Trophoblast cell (in vitro differentiated cells and primary cell): Measurements from ENCODE around the gene PPIP5K2.

Experiments
- DNase-seq, 2 donors: peaks; one replicate each; pipeline ENCODE4 v3.0.0-alpha.2; 2016
- H2AFZ ChIP-seq: 2 replicates; pipeline ENCODE4 v1.6.1; 2013; ENCODE audit warnings: low read length, moderate library complexity, mild to moderate bottlenecking; ENCODE audit not compliant: insufficient read depth, poor library complexity
- H2AK5ac ChIP-seq: 2 replicates; pipeline ENCODE4 v1.6.1; 2013; ENCODE audit warnings: mild to moderate bottlenecking, low read length
- H2BK120ac ChIP-seq: 2 replicates; pipeline ENCODE4 v1.6.1; 2013; ENCODE audit warnings: low read length, mild to moderate bottlenecking, moderate library complexity; ENCODE audit not compliant: insufficient read depth, poor library complexity
- H2BK12ac ChIP-seq: 2 replicates; pipeline ENCODE4 v1.6.1; 2013; ENCODE audit warnings: mild to moderate bottlenecking, low read length, moderate library complexity
- H2BK5ac ChIP-seq: 2 replicates; pipeline ENCODE4 v1.6.1; 2013; ENCODE audit warnings: low read length, low read depth, moderate library complexity, mild to moderate bottlenecking; ENCODE audit not compliant: poor library complexity
- H3K14ac ChIP-seq: 2 replicates; pipeline ENCODE4 v1.6.1; 2013; ENCODE audit warnings: mild to moderate bottlenecking, low read length
- H3K18ac ChIP-seq: 2 replicates; pipeline ENCODE4 v1.6.1; 2013; ENCODE audit warnings: mild to moderate bottlenecking, low read length
- H3K23ac ChIP-seq: 2 replicates; pipeline ENCODE4 v1.6.1; 2013; ENCODE audit warnings: low read length
- H3K27ac ChIP-seq: 2 replicates; pipeline ENCODE4 v1.5.1; 2013; ENCODE audit warnings: low read depth, mild to moderate bottlenecking, inconsistent platforms, low read length, moderate library complexity
- H3K27me3 ChIP-seq: 2 replicates; pipeline ENCODE4 v1.6.1; 2013; ENCODE audit warnings: inconsistent platforms, mild to moderate bottlenecking, low read length, moderate library complexity; ENCODE audit not compliant: insufficient read depth
- H3K36me3 ChIP-seq, 2 experiments: 1 replicate in 1 of 2; 2 replicates in 1 of 2; pipeline ENCODE4 v1.6.1; 2013; ENCODE audit warnings: low read length in 2 of 2, mild to moderate bottlenecking in 2 of 2, moderate library complexity in 1 of 2; ENCODE audit not compliant: insufficient read depth in 2 of 2, control insufficient read depth in 1 of 2
- H3K4ac ChIP-seq: 2 replicates; pipeline ENCODE4 v1.6.1; 2013; ENCODE audit warnings: low read depth, mild to moderate bottlenecking, low read length, moderate library complexity
- H3K4me1 ChIP-seq, 2 experiments: 1 replicate in 1 of 2; 2 replicates in 1 of 2; pipeline ENCODE4 v1.6.1; 2013; ENCODE audit warnings: low read length in 2 of 2, mild to moderate bottlenecking in 2 of 2, moderate library complexity in 1 of 2; ENCODE audit not compliant: insufficient read depth in 2 of 2, control insufficient read depth in 1 of 2
- H3K4me2 ChIP-seq: 2 replicates; pipeline ENCODE4 v1.6.1; 2013; ENCODE audit warnings: inconsistent platforms, mild to moderate bottlenecking, low read length, moderate library complexity
- H3K4me3 ChIP-seq: 2 replicates; pipeline ENCODE4 v1.5.1; 2013; ENCODE audit warnings: mild to moderate bottlenecking, low read depth, low read length, inconsistent platforms
- H3K79me1 ChIP-seq: one replicate; pipeline ENCODE4 v1.6.1; 2013; ENCODE audit warnings: low read length
- H3K79me2 ChIP-seq: 2 replicates; pipeline ENCODE4 v1.6.1; 2013; ENCODE audit warnings: low read length, mild to moderate bottlenecking; ENCODE audit not compliant: control insufficient read depth, insufficient read depth, poor library complexity
- H3K9ac ChIP-seq: 2 replicates; pipeline ENCODE4 v1.6.1; 2013; ENCODE audit warnings: mild to moderate bottlenecking, low read length
- H3K9me3 ChIP-seq: 2 replicates; pipeline ENCODE4 v1.6.1; 2013; ENCODE audit warnings: low read depth, mild to moderate bottlenecking, control low read depth, inconsistent platforms, low read length; ENCODE audit not compliant: insufficient read depth
- H4K12ac ChIP-seq: 2 replicates; pipeline ENCODE4 v1.6.1; 2013; ENCODE audit warnings: low read depth, mild to moderate bottlenecking, low read length, moderate library complexity
- H4K8ac ChIP-seq: 2 replicates; pipeline ENCODE4 v1.6.1; 2013; ENCODE audit warnings: low read depth, mild to moderate bottlenecking, low read length, moderate library complexity
- H4K91ac ChIP-seq: one replicate; pipeline ENCODE4 v1.6.1; 2013; ENCODE audit warnings: low read depth, mild to moderate bottlenecking, low read length, moderate library complexity
- WGBS: extraction: QIAGEN DNeasy Blood & Tissue Kit; methylation state at CpG from one replicate; pipeline ENCODE4 v1.1.7; 2013; ENCODE audit warnings: missing lambda C conversion rate; ENCODE audit not compliant: insufficient read length, insufficient coverage; ENCODE audit errors: extremely low coverage; 5-methylcytosine and 5-hydroxymethylcytosine counted together

PPIP5K2 gene

GRCh38 chr5:103119070-103119764, 884 bp upstream of the PPIP5K2 start:
- Histone ChIP-seq H3K27me3 (no peaks in the 10 kb centered on the region), H3K14ac (peak overlapping the region; percentile 92), H2BK5ac (peak overlapping the region; percentile 98), H3K18ac (peak overlapping the region; percentile 96), H2BK120ac (peak overlapping the region; percentile 83), H3K4me1 (peaks cover 0 to 2% of the 10 kb centered on the region in 2 experiments), H3K9ac (peak overlapping the region; percentile 82), H4K8ac (peak overlapping the region; percentile 98), H3K9me3 (no peaks in the 10 kb centered on the region), H2AK5ac (peak overlapping the region; percentile 92), H3K79me1 (peaks cover 9% of the 10 kb centered on the region), H3K79me2 (peaks cover 11% of the 10 kb centered on the region), H2BK12ac (no peak overlapping the region), H3K4me2 (peak overlapping the region; percentile 59), H3K36me3 (no peaks in the 10 kb centered on the region), H3K4ac (peak overlapping the region; percentile 93), H3K4me3 (peak overlapping the region; percentile 69), H3K23ac (no peak overlapping the region), H4K91ac (peak overlapping the region; percentile 91), H4K12ac (peak overlapping the region; percentile 94), H3K27ac (peak overlapping the region; percentile 98), H2AFZ (peak overlapping the region; percentile 93)
- no peak for DNase-seq
- no CpG with 5 or more reads among the region's 15 CpGs for WGBS

- Histone ChIP-seq H3K4me1 (peaks cover 0 to 2% of the 10 kb centered on the region in 2 experiments), H2BK120ac (peak overlapping the region; percentile 3), H2AK5ac (peak overlapping the region; percentile 74), H3K36me3 (no peaks in the 10 kb centered on the region), H3K14ac (peak overlapping the region; percentile 67), H2AFZ (peak overlapping the region; percentile 84), H3K27ac (peak overlapping the region; percentile 5), H3K9me3 (no peaks in the 10 kb centered on the region), H3K9ac (peak overlapping the region; percentile 79), H3K4ac (peak overlapping the region; percentile 63), H2BK12ac (no peak overlapping the region), H3K79me1 (peaks cover 9% of the 10 kb centered on the region), H3K18ac (peak overlapping the region; percentile 49), H4K91ac (peak overlapping the region; percentile 47), H2BK5ac (no peak overlapping the region), H4K12ac (no peak overlapping the region), H4K8ac (peak overlapping the region; percentile 69), H3K4me3 (peak overlapping the region; percentile 95), H3K79me2 (peaks cover 11% of the 10 kb centered on the region), H3K27me3 (no peaks in the 10 kb centered on the region), H3K4me2 (peak overlapping the region; percentile 95), H3K23ac (peak overlapping the region; percentile 55)
- DNase-seq, result peak in 1 of 2 donors; percentile 15
- no CpG with 5 or more reads among the region's 17 CpGs for WGBS
Observed at GRCh38 chr5:103120607-103121200, 603 bp downstream of the PPIP5K2 start.

GRCh38 chr5:103122242-103122641, 2.1 kb downstream of the PPIP5K2 start:
- Histone ChIP-seq H3K4me3 (no peak overlapping the region), H4K8ac (no peak overlapping the region), H3K36me3 (no peaks in the 10 kb centered on the region), H3K23ac (no peak overlapping the region), H3K4me1 (peaks cover 0 to 2% of the 10 kb centered on the region in 2 experiments), H2BK120ac (no peak overlapping the region), H2AFZ (no peak overlapping the region), H3K9me3 (no peaks in the 10 kb centered on the region), H2AK5ac (no peak overlapping the region), H3K18ac (no peak overlapping the region), H3K14ac (no peak overlapping the region), H3K27ac (no peak overlapping the region), H3K4ac (no peak overlapping the region), H3K27me3 (no peaks in the 10 kb centered on the region), H4K91ac (no peak overlapping the region), H3K79me2 (peaks cover 11% of the 10 kb centered on the region), H3K4me2 (no peak overlapping the region), H2BK5ac (no peak overlapping the region), H2BK12ac (no peak overlapping the region), H4K12ac (no peak overlapping the region), H3K79me1 (peaks cover 9% of the 10 kb centered on the region), H3K9ac (no peak overlapping the region)
- WGBS, result no CpG with 5 or more reads among the region's 3 CpGs
- DNase-seq, result no peak

- H3K36me3 ChIP-seq, result no peaks in the 10 kb centered on the region
- no peaks in the 10 kb centered on the region for H3K27me3 ChIP-seq
- H3K18ac ChIP-seq, result no peak overlapping the region
- no peaks in the 10 kb centered on the region for H3K79me1 ChIP-seq
- no peak overlapping the region for H2BK12ac ChIP-seq
- H2BK120ac ChIP-seq, result no peak overlapping the region
- no peak overlapping the region for H3K27ac ChIP-seq
- H3K4ac ChIP-seq, result no peak overlapping the region
- H3K4me3 ChIP-seq, result no peak overlapping the region
- no peak overlapping the region for H3K23ac ChIP-seq
- H2AK5ac ChIP-seq, result no peak overlapping the region
- no peak for DNase-seq
- H3K9me3 ChIP-seq, result no peaks in the 10 kb centered on the region
- no peak overlapping the region for H3K14ac ChIP-seq
- H4K12ac ChIP-seq, result no peak overlapping the region
- WGBS, result no CpG with 5 or more reads among the region's 5 CpGs
- H2BK5ac ChIP-seq, result no peak overlapping the region
- no peak overlapping the region for H3K4me2 ChIP-seq
- H4K91ac ChIP-seq, result no peak overlapping the region
- no peak overlapping the region for H3K9ac ChIP-seq
- H2AFZ ChIP-seq, result no peak overlapping the region
- no peaks in the 10 kb centered on the region for H3K79me2 ChIP-seq
- peaks cover 0 to 2% of the 10 kb centered on the region in 2 experiments for H3K4me1 ChIP-seq
- H4K8ac ChIP-seq, result no peak overlapping the region
Observed at GRCh38 chr5:103126557-103126956, 6.5 kb downstream of the PPIP5K2 start.
